Activated CD4-positive, alpha-beta T cell treated with anti-CD3 and anti-CD28 coated beads, Interleukin-2, Interleukin-4, amounts not matched to agents 100 ng/mL and 50 ng/mL, durations not matched to agents 16 hours and 8 hours (primary cell): ENCODE data around the gene IBSP.

Source experiments
- DNase-seq: peaks from one replicate; pipeline ENCODE4 v3.0.0-alpha.2; 2020; ENCODE audit warnings: low spot score

The IBSP gene

GRCh38 chr4:87838205-87838604 lies 38.9 kb downstream of the IBSP start:
- DNase-seq, result no peak

DNA sequence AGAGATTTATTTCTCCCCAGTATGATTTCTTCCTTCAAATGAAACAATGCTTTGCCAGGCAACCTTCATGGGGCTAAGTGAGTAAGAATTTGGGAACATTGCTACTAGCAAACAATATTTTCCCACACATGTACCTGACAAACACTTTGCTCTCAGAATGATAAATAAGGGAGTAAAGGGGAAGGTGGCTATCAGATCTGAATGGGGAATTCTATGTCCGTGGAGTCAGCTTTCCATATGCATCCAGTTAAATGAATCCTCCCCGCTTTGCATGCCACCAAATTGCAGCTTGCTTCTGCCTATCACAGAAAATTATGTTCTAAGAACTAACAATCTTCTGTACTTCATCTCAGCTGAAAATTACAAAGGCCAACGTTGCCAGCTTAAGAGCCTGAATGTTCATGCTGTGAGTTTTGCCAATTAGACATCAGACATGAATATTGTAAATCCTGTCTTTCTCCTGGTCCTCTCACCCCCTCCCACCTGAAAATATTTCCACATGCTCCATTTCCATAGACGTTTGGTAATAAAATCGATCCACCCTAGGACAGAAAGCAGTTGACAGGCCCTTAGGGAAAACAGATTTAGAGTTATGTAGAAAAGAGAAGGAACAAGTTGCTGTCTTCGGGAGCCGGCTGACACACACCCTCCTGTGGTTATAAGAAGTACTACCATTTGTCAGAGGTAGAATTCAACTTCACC lies 39.7 kb downstream of the IBSP start:
- DNase-seq, result peak; percentile 16

GRCh38 chr4:87839592-87839946 lies 40.2 kb downstream of the IBSP start:
- DNase-seq, result no peak

DNA sequence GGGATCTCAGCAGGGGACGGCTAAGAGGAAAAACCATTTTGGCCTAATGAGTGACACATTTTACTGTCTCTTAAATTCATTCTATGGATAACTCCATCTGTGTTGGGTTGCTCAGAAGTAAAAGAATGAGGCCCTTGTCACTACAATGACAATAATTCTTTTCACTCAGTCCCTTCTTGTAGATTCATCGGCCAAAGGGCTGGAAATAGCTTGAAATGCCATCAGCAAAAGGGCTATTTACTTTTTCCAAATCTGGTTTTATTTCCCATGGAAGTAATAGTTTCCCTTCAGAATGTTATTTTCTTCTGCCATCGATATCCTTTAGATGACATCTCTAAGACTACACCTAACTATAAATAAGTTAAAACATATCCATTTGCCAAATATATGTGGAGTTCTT lies 40.8 kb downstream of the IBSP start:
- no peak for DNase-seq

DNA sequence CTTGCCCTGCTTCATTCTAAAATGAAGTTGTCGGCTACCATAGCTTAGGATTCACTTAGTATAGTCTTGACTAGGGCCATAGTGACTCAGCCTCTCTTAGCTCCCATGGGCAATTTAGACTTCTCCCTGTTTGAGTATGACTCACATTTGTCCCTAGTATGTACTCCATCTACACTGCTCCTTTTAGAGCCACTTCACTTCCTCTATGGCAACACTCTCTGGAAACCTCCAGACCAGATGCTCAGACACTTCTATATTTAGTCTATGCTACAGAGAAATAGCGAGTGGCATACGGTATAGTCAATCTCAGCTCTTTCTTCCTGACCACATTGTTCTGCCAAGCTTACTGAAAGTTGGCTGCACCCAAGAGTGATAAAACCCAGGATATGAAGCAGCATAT lies 44.6 kb downstream of the IBSP start:
- no peak for DNase-seq

GRCh38 chr4:87844452-87844851 lies 45.1 kb downstream of the IBSP start:
- DNase-seq, result no peak

- DNase-seq, result no peak
These were observed 46.9 kb downstream of the IBSP start for GRCh38 chr4:87846226-87846625.

DNA sequence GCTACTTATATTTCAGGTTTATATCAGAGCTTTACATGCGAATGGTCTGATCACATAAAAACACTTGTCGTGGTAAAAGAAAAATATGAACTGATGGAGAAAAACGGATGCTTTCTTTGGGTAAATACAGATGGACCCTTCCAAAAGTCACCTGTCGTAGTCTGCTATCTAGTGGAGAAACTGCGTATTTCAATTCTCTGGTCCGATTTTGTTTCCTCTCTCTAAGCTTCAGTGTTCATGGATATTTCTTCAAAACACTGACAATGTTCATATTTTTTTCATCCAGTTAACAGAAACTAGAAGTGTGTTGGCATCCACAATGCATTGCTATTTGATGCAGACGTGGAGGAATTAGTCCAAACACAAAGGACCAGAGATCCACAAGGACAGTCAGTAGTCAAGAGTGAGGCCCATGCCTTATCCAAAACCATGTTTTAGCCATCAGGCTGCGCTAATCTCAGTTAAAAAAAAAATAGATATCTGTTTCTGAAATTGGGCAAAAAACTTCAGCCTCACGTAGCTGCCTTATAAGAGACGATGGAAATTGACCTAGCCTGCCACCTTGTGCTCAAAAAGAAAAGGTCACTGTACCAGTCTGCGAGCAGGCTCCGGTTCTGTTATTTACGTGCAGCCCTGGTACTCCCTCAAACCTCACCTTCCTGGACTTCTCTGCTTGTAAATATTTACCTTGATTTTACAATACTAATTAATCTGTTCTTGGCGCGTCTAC lies 49.4 kb downstream of the IBSP start:
- peak; percentile 45 for DNase-seq

DNA sequence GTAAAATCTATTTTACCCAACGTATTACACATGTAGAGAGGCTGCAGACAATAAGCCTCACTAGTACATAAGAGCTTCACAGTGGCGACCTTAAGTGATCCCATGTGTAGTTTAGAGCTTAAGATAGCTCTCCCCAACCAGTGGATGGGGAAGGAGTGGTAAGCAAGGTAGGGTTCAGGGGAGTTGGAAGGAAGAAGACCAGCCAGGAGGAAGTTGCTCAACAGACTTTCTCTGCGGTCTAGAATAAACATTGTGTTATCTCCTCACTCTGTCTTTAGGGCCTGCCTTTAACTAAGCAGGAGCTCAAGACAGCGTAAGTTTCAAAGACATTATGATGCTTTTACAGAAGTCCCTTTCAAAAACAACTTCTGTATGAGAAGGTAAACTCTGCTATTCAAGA lies 50.3 kb downstream of the IBSP start:
- no peak for DNase-seq

GRCh38 chr4:87851332-87851731 lies 52.0 kb downstream of the IBSP start:
- no peak for DNase-seq

- DNase-seq, result no peak
These were observed 52.6 kb downstream of the IBSP start for GRCh38 chr4:87851953-87852352.

DNA sequence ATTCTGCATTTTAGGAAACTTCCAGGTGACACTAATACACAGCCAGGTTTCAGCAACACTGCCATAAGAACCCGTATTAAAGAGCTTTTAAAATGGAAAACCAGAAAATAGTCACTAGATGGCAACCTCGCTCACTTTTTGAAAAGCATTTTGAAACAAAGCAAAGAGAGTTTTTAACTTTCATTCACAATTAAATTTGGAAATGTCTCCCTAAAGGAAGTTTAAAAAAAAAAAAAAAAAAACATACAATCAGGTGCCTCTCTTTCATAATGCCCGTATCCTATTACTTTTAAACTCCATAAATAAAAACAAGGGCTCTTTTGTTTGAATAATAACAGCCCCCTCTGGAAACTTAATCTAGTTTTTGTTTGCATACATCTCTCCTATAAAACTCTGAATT lies 53.8 kb downstream of the IBSP start:
- DNase-seq, result peak; percentile 13

DNA sequence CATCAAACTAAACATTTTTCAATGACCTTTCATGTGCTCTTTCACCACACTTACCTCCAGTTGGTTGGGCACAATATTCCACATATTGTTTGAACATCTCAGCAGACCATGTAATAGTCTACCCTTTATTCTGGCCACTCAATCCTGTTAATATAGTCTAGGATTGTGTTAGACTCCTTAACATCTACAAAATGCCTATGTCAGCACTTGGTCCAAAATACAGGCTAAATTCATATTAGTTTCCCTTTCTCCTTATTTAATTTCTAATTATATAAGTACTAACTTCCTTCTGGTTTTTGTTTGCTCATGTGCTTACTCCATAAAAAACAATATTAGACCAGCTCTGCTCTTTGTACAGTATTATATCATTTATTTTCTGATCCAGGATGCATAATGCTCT lies 54.5 kb downstream of the IBSP start:
- DNase-seq, result no peak

DNA sequence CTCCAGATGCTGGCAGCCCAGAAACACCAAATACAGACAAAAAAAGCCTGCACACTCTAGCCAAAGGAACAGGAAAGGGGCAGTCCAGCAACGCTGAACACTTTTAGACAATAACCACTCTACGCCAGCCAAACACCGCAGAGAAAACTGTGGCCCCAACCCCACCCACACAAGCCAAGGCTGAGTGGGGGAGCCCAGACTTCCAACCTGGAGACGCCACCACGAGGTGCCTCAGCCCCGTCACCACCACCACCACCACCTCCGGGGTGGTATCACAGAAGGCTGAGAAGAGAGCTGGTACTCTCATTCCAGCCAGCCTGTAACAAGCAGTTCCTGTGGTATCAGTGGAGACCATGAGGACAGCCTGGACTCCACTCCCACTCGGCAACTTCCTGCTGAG lies 56.2 kb downstream of the IBSP start:
- no peak for DNase-seq

GRCh38 chr4:87856816-87857215 lies 57.5 kb downstream of the IBSP start:
- no peak for DNase-seq

DNA sequence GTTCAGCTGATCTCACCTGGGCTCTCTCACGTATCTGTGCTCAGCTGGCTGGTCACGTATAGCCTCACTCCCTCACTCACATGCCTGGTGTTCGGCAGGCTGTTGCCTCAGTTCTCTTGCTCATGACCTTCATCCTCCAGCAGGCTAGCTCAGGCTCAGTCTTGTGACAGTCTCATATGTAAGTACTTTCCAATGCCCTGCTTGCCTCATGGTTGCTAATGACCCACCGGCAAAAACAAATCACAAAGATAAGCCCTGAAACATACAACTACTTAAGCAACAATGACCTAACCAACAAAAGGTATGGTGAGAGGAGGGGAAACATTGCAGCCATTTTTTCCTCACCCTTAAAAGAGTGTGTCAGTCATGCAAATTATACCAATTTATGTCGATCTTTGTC lies 58.4 kb downstream of the IBSP start:
- no peak for DNase-seq
